Esophagus squamous epithelium (tissue), 4 donors: Measurements from ENCODE around the gene BBS5.

Experiments
- POLR2A ChIP-seq, 4 donors: fragments of 450-650 bp; IDR thresholded peaks; one replicate each; pipeline ENCODE4 v1.6.1; 2017; ENCODE audit warnings: antibody characterized with exemption in 4 of 4, mild to moderate bottlenecking in 4 of 4, moderate library complexity in 3 of 4
- TF ChIP-seq, protein P1 (sequence below), 6 experiments: fragments of 450-650 bp in 4 of 6; fragments of 200-600 bp in 2 of 6; sonication (generic) in 2 of 6; IDR thresholded peaks; one replicate each; pipeline ENCODE4 v1.5.1; 2016 to 2019; ENCODE audit warnings: antibody characterized with exemption in 6 of 6, mild to moderate bottlenecking in 4 of 6, moderate library complexity in 4 of 6

DNA sequence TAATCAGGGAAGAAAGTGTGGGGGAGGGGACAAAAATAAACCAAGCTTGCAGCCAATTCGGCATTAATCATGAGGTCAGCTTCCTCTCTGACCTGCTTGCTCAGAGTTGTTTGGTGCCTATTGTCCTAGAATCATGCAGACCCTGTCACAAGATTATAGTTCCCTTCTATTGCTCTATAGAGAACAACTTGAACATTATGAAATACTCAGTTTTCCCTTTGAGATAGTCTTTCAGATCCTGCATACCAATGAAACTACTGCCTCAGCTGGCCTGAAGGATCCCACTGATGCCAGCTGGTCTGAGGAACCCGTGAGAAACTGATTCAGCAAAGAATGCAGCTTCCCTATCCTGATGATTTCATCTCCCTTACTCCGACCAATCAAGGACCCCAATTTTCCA, 955 bp upstream of the BBS5 start:
- TF ChIP-seq, protein P1, sequence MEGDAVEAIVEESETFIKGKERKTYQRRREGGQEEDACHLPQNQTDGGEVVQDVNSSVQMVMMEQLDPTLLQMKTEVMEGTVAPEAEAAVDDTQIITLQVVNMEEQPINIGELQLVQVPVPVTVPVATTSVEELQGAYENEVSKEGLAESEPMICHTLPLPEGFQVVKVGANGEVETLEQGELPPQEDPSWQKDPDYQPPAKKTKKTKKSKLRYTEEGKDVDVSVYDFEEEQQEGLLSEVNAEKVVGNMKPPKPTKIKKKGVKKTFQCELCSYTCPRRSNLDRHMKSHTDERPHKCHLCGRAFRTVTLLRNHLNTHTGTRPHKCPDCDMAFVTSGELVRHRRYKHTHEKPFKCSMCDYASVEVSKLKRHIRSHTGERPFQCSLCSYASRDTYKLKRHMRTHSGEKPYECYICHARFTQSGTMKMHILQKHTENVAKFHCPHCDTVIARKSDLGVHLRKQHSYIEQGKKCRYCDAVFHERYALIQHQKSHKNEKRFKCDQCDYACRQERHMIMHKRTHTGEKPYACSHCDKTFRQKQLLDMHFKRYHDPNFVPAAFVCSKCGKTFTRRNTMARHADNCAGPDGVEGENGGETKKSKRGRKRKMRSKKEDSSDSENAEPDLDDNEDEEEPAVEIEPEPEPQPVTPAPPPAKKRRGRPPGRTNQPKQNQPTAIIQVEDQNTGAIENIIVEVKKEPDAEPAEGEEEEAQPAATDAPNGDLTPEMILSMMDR (IDR thresholded peaks at IDR 0.05), result no peak
- no peak for TF ChIP-seq POLR2A (IDR thresholded peaks at IDR 0.05)
